Measurements from ENCODE around the gene FBXO33. TPM values are rescaled to one million over a fixed set of nuclear protein-coding genes. Genes with fewer than 3 reads are reported as not detected.

FBXO33 gene
- polyA plus RNA-seq, 2 of the 4 experiments (the other 2 are of a cell fraction), result 8.2 to 10.6 TPM

- POLR2A ChIA-PET, result no interaction called here
- H3K9me3 ChIP-seq, result no peaks in the 10 kb centered on the region
- no peak for ATAC-seq
- no peak for DNase-seq (ENCODE audit: low read depth in 1 of 2, low spot score in 1 of 2)
- FAIRE-seq, result no peak
- H3K4me1 ChIP-seq, result no peaks in the 10 kb centered on the region
- H3K27ac ChIP-seq, result no peak overlapping the region
- no peak overlapping the region for H3K4me3 ChIP-seq
- no peak overlapping the region for H3K4me2 ChIP-seq
- CTCF ChIA-PET, result no interaction called here
- no peak for TF ChIP-seq KDM5A (IDR thresholded peaks at IDR 0.05)
- TF ChIP-seq RAD21 (conservative IDR thresholded peaks at IDR 0.05 in 1 of 2, IDR thresholded peaks at IDR 0.05 in 1 of 2), result no peak
- no peak for TF ChIP-seq ATOH8 (CRISPR knock-in tag; IDR thresholded peaks at IDR 0.05; ENCODE audit: low read depth)
- TF ChIP-seq MAFK (IDR thresholded peaks at IDR 0.05; ENCODE audit: partially characterized antibody), result no peak
- no peak for TF ChIP-seq HOXB5 (CRISPR knock-in tag; IDR thresholded peaks at IDR 0.05)
- no peak for TF ChIP-seq FOSB (CRISPR knock-in tag; IDR thresholded peaks at IDR 0.05)
- no peak for TF ChIP-seq PHF8 (IDR thresholded peaks at IDR 0.05; ENCODE audit: borderline replicate concordance, low read depth)
- no peak for TF ChIP-seq CBX8 (IDR thresholded peaks at IDR 0.05)
- TF ChIP-seq POLR2AphosphoS2 (conservative IDR thresholded peaks at IDR 0.05; ENCODE audit: low read length), result no peak
- TF ChIP-seq POLR2A (IDR thresholded peaks at IDR 0.05; ENCODE audit: low read length), result no peak
- TF ChIP-seq JUNB (IDR thresholded peaks at IDR 0.05), result no peak
- no peak for TF ChIP-seq EP300 (IDR thresholded peaks at IDR 0.05)
- no peak for TF ChIP-seq TFCP2L1 (CRISPR knock-in tag; IDR thresholded peaks at IDR 0.05)
- no peak for TF ChIP-seq HDAC2 (IDR thresholded peaks at IDR 0.05)
- TF ChIP-seq CBX2 (IDR thresholded peaks at IDR 0.05; ENCODE audit: borderline replicate concordance, low read depth), result no peak
- no peak for TF ChIP-seq KDM1A (IDR thresholded peaks at IDR 0.05; ENCODE audit: low read depth)
- no peak for TF ChIP-seq CHD4 (IDR thresholded peaks at IDR 0.05; ENCODE audit: borderline replicate concordance)
- no peak for TF ChIP-seq USF2 (IDR thresholded peaks at IDR 0.05)
Measured at GRCh38 chr14:39456702-39457250, 24.5 kb upstream of the FBXO33 start.

- H3K4me3 ChIP-seq, result no peak overlapping the region
- no peak for DNase-seq (ENCODE audit: low read depth in 1 of 2, low spot score in 1 of 2)
- TF ChIP-seq RFX5 (IDR thresholded peaks at IDR 0.05), result no peak
- no peak for TF ChIP-seq CEBPB (IDR thresholded peaks at IDR 0.05)
- no peak for TF ChIP-seq RARB (CRISPR knock-in tag; IDR thresholded peaks at IDR 0.05)
- no peak for TF ChIP-seq ESRRA (IDR thresholded peaks at IDR 0.05; ENCODE audit: borderline replicate concordance, low read length)
- no peak for TF ChIP-seq CTCF (IDR thresholded peaks at IDR 0.05)
- no peak for TF ChIP-seq KDM5A (IDR thresholded peaks at IDR 0.05)
- TF ChIP-seq NFE2L2 (conservative IDR thresholded peaks at IDR 0.05; ENCODE audit: low read length), result no peak
- TF ChIP-seq USF2 (IDR thresholded peaks at IDR 0.05), result no peak
- no peak for TF ChIP-seq CBX2 (IDR thresholded peaks at IDR 0.05; ENCODE audit: borderline replicate concordance, low read depth)
- TF ChIP-seq HEYL (CRISPR knock-in tag; IDR thresholded peaks at IDR 0.05), result no peak
- no peak for TF ChIP-seq PHF8 (IDR thresholded peaks at IDR 0.05; ENCODE audit: borderline replicate concordance, low read depth)
- TF ChIP-seq JUNB (IDR thresholded peaks at IDR 0.05), result no peak
- no peak for TF ChIP-seq HMGXB4 (CRISPR knock-in tag; IDR thresholded peaks at IDR 0.05; ENCODE audit: borderline replicate concordance)
- H3K9me3 ChIP-seq, result no peaks in the 10 kb centered on the region
- H3K27ac ChIP-seq, result no peak overlapping the region
- no peak overlapping the region for H3K4me2 ChIP-seq
- no peak for FAIRE-seq
- 8% methylated on average over 2 of the region's 2 CpGs for WGBS (ENCODE audit: missing lambda C conversion rate)
- CTCF ChIA-PET, result interaction anchor here (1.0 kb wide), 1 partner anchor 36 kb away, joined by 3 read pairs; no protein-coding TSS in a partner anchor
- POLR2A ChIA-PET, result no interaction called here
- ATAC-seq, result no peak
- no peaks in the 10 kb centered on the region for H3K4me1 ChIP-seq
Measured at GRCh38 chr14:39454906-39455539, 22.8 kb upstream of the FBXO33 start.

Data from A549 (cell line).